ENCODE results near the gene RCAN2.

DNA sequence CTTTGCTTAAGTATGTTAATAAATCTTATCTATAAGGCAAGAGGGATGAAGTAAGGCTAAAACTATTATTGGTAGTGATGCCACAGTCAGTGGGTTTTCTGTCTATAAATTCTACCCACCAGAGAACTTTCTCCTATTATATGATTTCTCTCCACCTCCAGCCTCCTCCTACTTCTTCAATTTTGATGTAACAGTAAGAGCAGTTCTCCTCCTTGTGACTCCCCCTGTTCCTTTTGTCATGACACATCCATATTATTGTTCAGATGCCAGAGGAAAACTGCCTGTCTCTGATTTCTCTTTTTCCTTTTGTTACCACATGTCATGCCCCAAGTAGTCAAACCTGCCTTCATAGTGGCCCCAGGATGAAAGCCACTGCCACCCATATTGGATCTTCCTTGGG, 9.1 kb upstream of the RCAN2 start:
- TF ChIP-seq, protein P1, sequence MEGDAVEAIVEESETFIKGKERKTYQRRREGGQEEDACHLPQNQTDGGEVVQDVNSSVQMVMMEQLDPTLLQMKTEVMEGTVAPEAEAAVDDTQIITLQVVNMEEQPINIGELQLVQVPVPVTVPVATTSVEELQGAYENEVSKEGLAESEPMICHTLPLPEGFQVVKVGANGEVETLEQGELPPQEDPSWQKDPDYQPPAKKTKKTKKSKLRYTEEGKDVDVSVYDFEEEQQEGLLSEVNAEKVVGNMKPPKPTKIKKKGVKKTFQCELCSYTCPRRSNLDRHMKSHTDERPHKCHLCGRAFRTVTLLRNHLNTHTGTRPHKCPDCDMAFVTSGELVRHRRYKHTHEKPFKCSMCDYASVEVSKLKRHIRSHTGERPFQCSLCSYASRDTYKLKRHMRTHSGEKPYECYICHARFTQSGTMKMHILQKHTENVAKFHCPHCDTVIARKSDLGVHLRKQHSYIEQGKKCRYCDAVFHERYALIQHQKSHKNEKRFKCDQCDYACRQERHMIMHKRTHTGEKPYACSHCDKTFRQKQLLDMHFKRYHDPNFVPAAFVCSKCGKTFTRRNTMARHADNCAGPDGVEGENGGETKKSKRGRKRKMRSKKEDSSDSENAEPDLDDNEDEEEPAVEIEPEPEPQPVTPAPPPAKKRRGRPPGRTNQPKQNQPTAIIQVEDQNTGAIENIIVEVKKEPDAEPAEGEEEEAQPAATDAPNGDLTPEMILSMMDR (IDR thresholded peaks at IDR 0.05; ENCODE audit: extremely low read depth in 1 of 2, insufficient read depth in 1 of 2, low read depth in 1 of 2, low read length in 2 of 2) = no peak
- TF ChIP-seq, protein P2, sequence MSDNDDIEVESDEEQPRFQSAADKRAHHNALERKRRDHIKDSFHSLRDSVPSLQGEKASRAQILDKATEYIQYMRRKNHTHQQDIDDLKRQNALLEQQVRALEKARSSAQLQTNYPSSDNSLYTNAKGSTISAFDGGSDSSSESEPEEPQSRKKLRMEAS (IDR thresholded peaks at IDR 0.05; ENCODE audit: insufficient read depth, insufficient read length) = no peak
- no peak for TF ChIP-seq POLR2AphosphoS5 (IDR thresholded peaks at IDR 0.05; ENCODE audit: insufficient read depth, low read depth, low read length)
- TF ChIP-seq POLR2A (IDR thresholded peaks at IDR 0.05; ENCODE audit: low read depth, low read length) = no peak
- TF ChIP-seq EZH2 (IDR thresholded peaks at IDR 0.05; ENCODE audit: borderline replicate concordance, low read depth, low read length, severe bottlenecking) = no peak
- TF ChIP-seq MYC (IDR thresholded peaks at IDR 0.05; ENCODE audit: low read depth, low read length) = no peak
- no peak for TF ChIP-seq FOS (IDR thresholded peaks at IDR 0.05; ENCODE audit: borderline replicate concordance, insufficient read depth, low read length)
- no peak for TF ChIP-seq JUN (IDR thresholded peaks at IDR 0.05; ENCODE audit: borderline replicate concordance, insufficient read depth, insufficient read length, low read depth)
- TF ChIP-seq GATA2 (IDR thresholded peaks at IDR 0.05; ENCODE audit: insufficient read depth, insufficient read length, low read depth, low read length) = no peak
